Left ventricle myocardium inferior (tissue), 1 donor: ENCODE results near the gene SORCS1. TPM values are rescaled to one million over a fixed set of nuclear protein-coding genes. Genes with fewer than 3 reads are reported as not detected.

Experiments
- DNase-seq: peaks from one replicate; pipeline ENCODE4 v3.0.0-alpha.2; 2020
- H3K27ac ChIP-seq: fragments of 200-600 bp; replicated peaks from 2 replicates; pipeline ENCODE4 v1.8.0; 2021
- H3K27me3 ChIP-seq: fragments of 200-600 bp; 2 replicates; pipeline ENCODE4 v1.8.0; 2021; ENCODE audit warnings: low read depth
- H3K36me3 ChIP-seq: fragments of 200-600 bp; 2 replicates; pipeline ENCODE4 v1.8.0; 2021
- H3K4me1 ChIP-seq: fragments of 200-600 bp; 2 replicates; pipeline ENCODE4 v1.8.0; 2021
- H3K4me3 ChIP-seq: fragments of 200-600 bp; 2 replicates; pipeline ENCODE4 v1.8.0; 2021; ENCODE audit warnings: mild to moderate bottlenecking, moderate library complexity
- H3K9me3 ChIP-seq: fragments of 200-600 bp; replicated peaks from 2 replicates; pipeline ENCODE4 v1.8.0; 2021
- intact Hi-C: fragments of 100-400 bp; cut with micrococcal nuclease; formaldehyde crosslinking; loops from one replicate; pipeline ENCODE4 v1.11.0; 2022
- total RNA-seq: library from RNA; stranded (reverse); fragmentation: NEBNext Ultra II Directional; extraction: Animal tissue kit (Norgen Biotek cat#: 25700); gene quantifications from one replicate; pipeline ENCODE4 v1.2.1, GENCODE V29; 2021
- TF ChIP-seq, protein P1 (sequence below): fragments of 200-600 bp; IDR thresholded peaks from 2 replicates; pipeline ENCODE4 v1.8.0; 2021; ENCODE audit warnings: antibody characterized with exemption, mild to moderate bottlenecking, borderline replicate concordance
- donor health status: DM: no; HTN: yes; CAD: no; lungs with severe emphysema.

SORCS1 gene
- total RNA-seq, 1 donor from 2014 or later = 2.9 TPM

DNA sequence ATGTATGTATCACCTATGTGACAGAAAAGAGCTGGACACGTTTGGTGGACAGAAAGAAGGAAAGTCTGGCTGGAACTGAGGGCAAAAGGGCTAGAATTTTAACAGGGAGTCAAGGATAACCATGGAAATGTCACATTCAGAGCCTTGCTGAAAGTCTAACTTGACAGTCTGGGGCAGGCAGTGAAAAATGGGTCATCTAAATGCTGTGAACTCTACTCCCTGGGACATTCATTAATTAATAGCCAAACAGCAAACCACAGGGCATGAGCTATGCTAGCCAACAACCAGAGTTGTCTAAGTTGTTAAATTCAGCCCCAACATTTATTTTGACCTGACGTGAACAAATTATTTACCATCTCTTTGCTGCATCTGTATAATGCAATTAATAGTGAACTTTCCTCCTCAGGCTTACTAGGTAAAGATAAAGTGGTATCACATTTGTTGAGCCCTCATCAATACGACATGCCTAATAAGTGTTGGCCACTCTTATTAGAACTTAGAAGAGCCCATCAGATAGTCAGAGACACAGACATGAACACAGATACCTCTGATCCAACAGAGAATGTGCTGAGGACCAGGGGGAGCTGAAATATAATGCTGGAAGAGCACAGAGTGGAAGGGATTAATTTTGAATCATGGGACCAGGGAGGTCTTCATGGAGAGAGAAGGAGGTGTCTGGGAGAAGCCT, 109.9 kb downstream of the SORCS1 start:
- intact Hi-C loops = no loop called here
- no peaks in the 10 kb centered on the region for H3K36me3 ChIP-seq
- TF ChIP-seq, protein P1, sequence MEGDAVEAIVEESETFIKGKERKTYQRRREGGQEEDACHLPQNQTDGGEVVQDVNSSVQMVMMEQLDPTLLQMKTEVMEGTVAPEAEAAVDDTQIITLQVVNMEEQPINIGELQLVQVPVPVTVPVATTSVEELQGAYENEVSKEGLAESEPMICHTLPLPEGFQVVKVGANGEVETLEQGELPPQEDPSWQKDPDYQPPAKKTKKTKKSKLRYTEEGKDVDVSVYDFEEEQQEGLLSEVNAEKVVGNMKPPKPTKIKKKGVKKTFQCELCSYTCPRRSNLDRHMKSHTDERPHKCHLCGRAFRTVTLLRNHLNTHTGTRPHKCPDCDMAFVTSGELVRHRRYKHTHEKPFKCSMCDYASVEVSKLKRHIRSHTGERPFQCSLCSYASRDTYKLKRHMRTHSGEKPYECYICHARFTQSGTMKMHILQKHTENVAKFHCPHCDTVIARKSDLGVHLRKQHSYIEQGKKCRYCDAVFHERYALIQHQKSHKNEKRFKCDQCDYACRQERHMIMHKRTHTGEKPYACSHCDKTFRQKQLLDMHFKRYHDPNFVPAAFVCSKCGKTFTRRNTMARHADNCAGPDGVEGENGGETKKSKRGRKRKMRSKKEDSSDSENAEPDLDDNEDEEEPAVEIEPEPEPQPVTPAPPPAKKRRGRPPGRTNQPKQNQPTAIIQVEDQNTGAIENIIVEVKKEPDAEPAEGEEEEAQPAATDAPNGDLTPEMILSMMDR = no peak
- no peaks in the 10 kb centered on the region for H3K9me3 ChIP-seq
- H3K4me3 ChIP-seq = no peak overlapping the region
- H3K4me1 ChIP-seq = no peaks in the 10 kb centered on the region
- H3K27ac ChIP-seq = no peak overlapping the region
- no peak for DNase-seq
- H3K27me3 ChIP-seq = peaks cover 20% of the 10 kb centered on the region

DNA sequence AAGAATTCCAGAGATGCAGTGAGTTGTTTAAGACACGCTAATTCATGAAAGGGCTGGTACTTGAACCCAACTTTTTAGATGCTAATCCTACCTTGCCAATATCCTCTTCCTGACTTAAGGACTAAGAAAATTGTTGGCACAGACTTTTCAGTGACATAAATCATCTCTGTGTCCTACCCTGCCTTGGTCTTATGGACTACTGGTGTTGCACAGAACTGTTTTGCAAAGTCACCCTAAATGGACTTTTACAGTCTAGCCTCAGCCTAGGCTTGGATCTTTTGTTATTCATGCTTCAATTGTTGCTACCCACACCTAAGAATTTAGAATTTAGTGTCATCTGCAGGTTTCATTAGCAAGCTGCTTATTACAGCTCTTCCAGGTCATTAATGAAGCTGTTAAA, 112.7 kb downstream of the SORCS1 start:
- no peak overlapping the region for H3K27ac ChIP-seq
- H3K4me1 ChIP-seq = no peaks in the 10 kb centered on the region
- H3K27me3 ChIP-seq = peaks cover 20% of the 10 kb centered on the region
- H3K4me3 ChIP-seq = no peak overlapping the region
- H3K36me3 ChIP-seq = no peaks in the 10 kb centered on the region
- no peaks in the 10 kb centered on the region for H3K9me3 ChIP-seq
- TF ChIP-seq, protein P1 = no peak
- intact Hi-C loops = no loop called here
- no peak for DNase-seq

DNA sequence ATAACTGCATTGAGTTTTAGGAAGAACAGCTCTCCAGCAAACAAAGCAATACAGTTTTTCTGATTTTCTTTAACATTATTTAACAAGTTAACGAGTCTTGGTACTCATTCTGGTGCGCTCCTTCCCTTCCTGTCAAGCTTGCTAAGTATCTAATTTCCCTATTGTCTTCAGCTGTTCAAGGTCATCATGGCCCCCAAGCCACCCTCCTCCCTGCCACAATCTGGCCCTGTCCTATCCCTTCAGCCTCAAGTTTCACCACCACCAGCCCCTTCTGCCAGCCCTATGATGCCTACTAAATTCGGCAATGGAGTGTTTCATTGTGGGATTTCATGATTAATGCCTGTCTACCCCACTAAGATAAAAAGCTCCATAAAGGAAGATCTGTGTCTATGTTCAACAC, 121.0 kb downstream of the SORCS1 start:
- Histone ChIP-seq H3K4me3 (no peak overlapping the region), H3K9me3 (no peaks in the 10 kb centered on the region), H3K4me1 (no peaks in the 10 kb centered on the region), H3K27me3 (no peaks in the 10 kb centered on the region), H3K36me3 (no peaks in the 10 kb centered on the region), H3K27ac (no peak overlapping the region)
- TF ChIP-seq, protein P1 = no peak
- no peak for DNase-seq
- intact Hi-C loops = no loop called here

DNA sequence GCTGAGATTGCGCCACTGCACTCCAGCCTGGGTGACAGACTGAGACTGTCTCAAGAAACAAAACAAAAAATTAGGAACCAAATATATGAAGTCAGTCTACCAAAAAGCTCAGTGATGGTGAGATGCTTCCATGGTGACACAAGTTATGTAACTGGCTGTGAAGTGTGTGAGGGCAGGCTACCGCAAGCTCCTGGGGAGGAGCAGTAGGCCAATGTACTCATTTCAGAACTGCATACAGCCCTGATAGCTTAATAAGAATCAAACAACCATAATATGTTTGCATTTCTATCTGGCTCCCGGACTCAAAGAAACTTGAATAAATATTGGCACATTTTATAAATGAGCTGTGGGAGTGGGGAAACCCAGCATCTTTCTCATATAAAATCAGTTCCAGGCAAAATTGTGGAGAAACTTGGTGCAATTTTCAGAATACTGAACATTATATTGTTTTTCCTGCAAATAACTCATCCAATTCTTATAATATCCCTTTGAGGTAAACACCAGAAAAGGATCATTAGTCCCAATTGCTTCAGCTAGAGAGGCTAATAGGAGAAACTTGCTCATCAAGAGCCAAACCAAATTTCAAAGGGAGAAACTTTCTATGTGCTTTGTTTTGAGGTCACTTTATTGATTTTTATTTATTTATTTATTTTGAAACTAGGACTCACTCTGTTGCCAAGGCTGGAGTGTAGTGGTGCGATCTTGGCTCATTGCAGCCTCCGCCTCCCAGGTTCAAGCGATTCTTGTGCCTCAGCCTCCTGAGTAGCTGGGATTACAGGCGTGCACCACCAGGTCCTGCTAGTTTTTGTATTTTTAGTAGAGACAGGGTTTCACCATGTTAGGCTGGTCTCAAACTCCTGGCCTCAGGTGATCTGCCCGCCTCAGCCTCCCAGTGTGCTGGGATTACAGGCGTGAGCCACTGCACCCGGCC, 127.0 kb downstream of the SORCS1 start:
- intact Hi-C loops = no loop called here
- H3K9me3 ChIP-seq = no peaks in the 10 kb centered on the region
- no peaks in the 10 kb centered on the region for H3K36me3 ChIP-seq

DNA sequence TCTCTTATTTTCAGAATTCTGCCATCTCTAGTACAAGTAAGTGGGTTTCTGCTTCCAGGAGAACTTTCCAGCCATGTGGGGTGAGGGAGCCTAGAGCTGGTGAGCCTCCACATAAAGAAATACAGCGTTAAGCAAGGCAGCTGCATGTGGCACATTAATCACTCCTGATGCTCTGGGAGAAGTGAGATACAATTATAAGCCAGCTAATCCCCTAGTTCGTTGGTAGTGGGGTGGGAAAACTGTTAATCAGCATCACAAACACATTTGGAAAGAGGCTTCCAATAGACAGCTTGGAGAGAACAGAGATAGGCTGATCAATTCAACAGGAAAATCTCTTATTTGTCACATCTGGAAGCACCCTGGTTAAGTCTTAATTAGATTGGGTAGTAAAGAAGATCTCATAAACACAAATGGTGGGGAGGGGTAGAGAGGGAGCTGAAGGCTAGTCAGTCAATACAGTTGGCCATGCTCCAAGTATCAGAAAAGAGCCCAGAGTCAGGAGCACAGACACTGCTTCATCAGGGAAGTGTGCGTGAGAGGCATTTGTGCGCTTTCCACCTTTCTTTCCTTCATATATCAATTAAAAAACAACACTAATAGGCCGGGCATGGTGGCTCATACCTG, 130.6 kb downstream of the SORCS1 start:
- TF ChIP-seq, protein P1 = no peak

More for the DNA sequence above, 127.0 kb downstream of the SORCS1 start:
- DNase-seq = no peak
- Histone ChIP-seq H3K4me3 (no peak overlapping the region), H3K27ac (no peak overlapping the region), H3K4me1 (no peaks in the 10 kb centered on the region), H3K27me3 (peaks cover 9% of the 10 kb centered on the region)
- TF ChIP-seq, protein P1 = no peak

More for the DNA sequence above, 130.6 kb downstream of the SORCS1 start:
- Histone ChIP-seq H3K27me3 (peaks cover 9% of the 10 kb centered on the region), H3K36me3 (no peaks in the 10 kb centered on the region), H3K9me3 (no peaks in the 10 kb centered on the region), H3K4me3 (no peak overlapping the region), H3K4me1 (no peaks in the 10 kb centered on the region), H3K27ac (no peak overlapping the region)
- DNase-seq = no peak
- intact Hi-C loops = no loop called here
